ENCODE data around the gene TSHB.

Gene TSHB

DNA sequence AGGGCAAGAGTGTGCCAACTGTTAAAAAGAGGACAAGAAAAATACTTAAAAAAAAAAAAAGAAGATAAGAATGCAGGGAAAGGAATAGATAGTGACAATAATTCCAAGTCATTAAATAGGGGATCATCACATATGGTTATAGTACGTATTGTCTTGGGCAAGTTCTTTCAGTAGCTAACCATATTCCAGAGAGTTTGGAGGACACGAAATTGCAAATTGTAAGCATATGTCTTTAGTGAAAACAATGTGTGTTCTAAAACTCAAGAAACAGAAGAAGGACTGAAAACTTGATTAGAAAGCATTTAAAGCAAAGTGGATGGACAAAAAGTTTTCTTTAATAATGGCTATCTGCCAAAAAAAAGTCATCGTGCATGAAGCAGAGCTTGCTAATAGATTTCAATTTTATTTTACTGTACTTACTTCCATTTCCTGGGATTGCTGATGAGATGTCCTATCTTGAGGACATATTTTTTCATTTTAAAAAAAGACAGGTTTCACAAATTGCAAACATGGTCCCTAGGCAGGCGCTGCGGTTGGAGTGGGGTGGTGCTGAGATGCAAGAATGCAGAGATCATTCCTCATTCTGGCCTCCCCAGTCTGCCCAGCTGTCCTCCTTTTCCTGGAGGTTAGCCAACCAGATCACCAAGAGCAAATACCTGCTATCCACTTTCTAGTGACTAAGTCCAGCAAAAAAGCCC is 47.8 kb downstream of the TSHB start:
- TF ChIP-seq, protein P1, sequence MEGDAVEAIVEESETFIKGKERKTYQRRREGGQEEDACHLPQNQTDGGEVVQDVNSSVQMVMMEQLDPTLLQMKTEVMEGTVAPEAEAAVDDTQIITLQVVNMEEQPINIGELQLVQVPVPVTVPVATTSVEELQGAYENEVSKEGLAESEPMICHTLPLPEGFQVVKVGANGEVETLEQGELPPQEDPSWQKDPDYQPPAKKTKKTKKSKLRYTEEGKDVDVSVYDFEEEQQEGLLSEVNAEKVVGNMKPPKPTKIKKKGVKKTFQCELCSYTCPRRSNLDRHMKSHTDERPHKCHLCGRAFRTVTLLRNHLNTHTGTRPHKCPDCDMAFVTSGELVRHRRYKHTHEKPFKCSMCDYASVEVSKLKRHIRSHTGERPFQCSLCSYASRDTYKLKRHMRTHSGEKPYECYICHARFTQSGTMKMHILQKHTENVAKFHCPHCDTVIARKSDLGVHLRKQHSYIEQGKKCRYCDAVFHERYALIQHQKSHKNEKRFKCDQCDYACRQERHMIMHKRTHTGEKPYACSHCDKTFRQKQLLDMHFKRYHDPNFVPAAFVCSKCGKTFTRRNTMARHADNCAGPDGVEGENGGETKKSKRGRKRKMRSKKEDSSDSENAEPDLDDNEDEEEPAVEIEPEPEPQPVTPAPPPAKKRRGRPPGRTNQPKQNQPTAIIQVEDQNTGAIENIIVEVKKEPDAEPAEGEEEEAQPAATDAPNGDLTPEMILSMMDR (conservative IDR thresholded peaks at IDR 0.05): no peak
- no peak overlapping the region for H3K27ac ChIP-seq

DNA sequence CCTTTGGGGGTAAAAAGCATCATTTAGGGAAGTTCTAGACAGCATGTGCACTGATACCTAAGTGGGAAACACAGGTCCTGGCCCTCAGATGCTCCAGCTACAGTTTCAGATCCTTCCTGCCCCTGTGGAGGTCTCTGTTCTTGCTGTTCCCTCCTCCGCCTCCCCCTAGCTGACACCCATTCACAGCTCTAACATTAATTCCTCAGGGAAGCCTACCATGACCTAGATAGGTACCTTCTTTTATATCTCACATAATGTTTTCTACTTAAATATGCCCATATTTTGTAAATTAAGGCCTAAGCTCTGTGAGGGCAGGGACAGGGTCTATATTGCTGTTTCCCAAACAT is 48.3 kb downstream of the TSHB start:
- no peak overlapping the region for H3K27ac ChIP-seq
- TF ChIP-seq, protein P1 (conservative IDR thresholded peaks at IDR 0.05): no peak

DNA sequence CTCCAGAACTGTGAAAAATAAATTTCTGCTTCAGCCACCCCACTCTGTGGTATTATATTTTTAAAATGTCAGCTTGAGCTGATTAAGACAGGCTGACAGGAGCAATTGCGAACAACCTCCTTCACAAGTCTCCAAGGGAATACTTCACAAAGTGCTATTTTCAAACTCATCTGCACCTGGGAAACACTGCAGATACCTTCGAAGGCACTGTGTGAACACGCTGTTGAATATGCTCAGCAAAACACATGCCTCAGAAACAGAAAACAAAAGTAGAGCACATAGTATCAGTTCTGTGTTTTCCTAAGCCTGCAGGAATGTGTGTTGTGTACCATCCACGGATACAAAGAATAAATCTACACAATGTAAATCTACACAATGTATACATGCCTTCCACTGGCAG is 49.1 kb downstream of the TSHB start:
- no peak overlapping the region for H3K27ac ChIP-seq
- TF ChIP-seq, protein P1 (conservative IDR thresholded peaks at IDR 0.05): no peak

DNA sequence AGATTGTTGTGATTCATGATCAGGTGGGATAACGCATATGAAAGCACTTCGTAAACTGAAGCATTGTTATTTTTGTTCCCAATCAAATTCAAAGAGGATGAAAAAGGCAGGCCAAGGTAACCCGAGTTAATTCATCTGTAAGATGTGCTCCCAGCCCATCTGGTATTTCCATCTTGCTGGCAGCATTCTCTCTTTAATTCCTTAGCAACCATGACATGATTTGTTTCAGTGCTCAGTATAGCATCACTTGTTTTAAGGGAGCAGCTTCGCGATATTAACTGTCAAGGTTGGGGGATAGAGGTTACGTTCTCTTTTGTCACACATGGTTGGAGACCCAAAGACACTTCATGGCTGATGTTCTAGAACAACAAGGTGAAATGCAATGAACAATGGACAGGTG is 53.3 kb downstream of the TSHB start:
- TF ChIP-seq, protein P1 (conservative IDR thresholded peaks at IDR 0.05): no peak
- H3K27ac ChIP-seq: no peak overlapping the region

All from VCaP (cell line).